KMS-11 (cell line): ENCODE data around the gene ASB18.

Experiments
- H2AFZ ChIP-seq: fragments of 200-600 bp; sonication (generic); 2 replicates; pipeline ENCODE4 v1.6.1; 2016; ENCODE audit warnings: antibody characterized with exemption, mixed run types, low read depth
- H3K27ac ChIP-seq: fragments of 200-600 bp; sonication (generic); 2 replicates; pipeline ENCODE4 v1.6.1; 2016; ENCODE audit warnings: mild to moderate bottlenecking, mixed run types
- H3K27me3 ChIP-seq: fragments of 200-600 bp; sonication (generic); 2 replicates; pipeline ENCODE4 v1.6.1; 2017; ENCODE audit warnings: mild to moderate bottlenecking, low read depth, mixed run types, moderate library complexity; ENCODE audit not compliant: insufficient read depth
- H3K36me3 ChIP-seq: fragments of 200-600 bp; sonication (generic); 2 replicates; pipeline ENCODE4 v1.6.1; 2017; ENCODE audit warnings: mild to moderate bottlenecking, mixed run types; ENCODE audit not compliant: insufficient read depth
- H3K4me1 ChIP-seq: fragments of 200-600 bp; sonication (generic); 2 replicates; pipeline ENCODE4 v1.6.1; 2016; ENCODE audit warnings: mild to moderate bottlenecking, low read depth, mixed run types; ENCODE audit not compliant: poor library complexity, severe bottlenecking
- H3K4me2 ChIP-seq: fragments of 200-600 bp; sonication (generic); 2 replicates; pipeline ENCODE4 v1.7.0; 2016; ENCODE audit warnings: mild to moderate bottlenecking, mixed run types
- H3K4me3 ChIP-seq: fragments of 200-600 bp; sonication (generic); IDR thresholded peaks from 2 replicates; pipeline ENCODE4 v1.6.1; 2017; ENCODE audit warnings: low read depth, low read length, mixed read lengths; ENCODE audit not compliant: insufficient read depth
- H3K79me2 ChIP-seq: fragments of 200-600 bp; sonication (generic); 2 replicates; pipeline ENCODE4 v1.6.1; 2016; ENCODE audit warnings: low read depth, mixed run types; ENCODE audit not compliant: insufficient read depth
- H3K9ac ChIP-seq: fragments of 200-600 bp; sonication (generic); 2 replicates; pipeline ENCODE4 v1.6.1; 2016; ENCODE audit warnings: mild to moderate bottlenecking, mixed run types
- H4K20me1 ChIP-seq: fragments of 200-600 bp; sonication (generic); 2 replicates; pipeline ENCODE4 v1.6.1; 2016; ENCODE audit warnings: mild to moderate bottlenecking, mixed run types; ENCODE audit not compliant: insufficient read depth
- CTCF ChIP-seq: fragments of 200-600 bp; sonication (generic); conservative IDR thresholded peaks from 2 replicates; pipeline ENCODE4 v1.6.1; 2017; ENCODE audit warnings: low read depth, mild to moderate bottlenecking, antibody characterized with exemption, low read length, moderate library complexity, mixed read lengths

Gene ASB18

GRCh38 chr2:236259371-236259770, 4.8 kb downstream of the ASB18 start:
- H3K27me3 ChIP-seq = no peaks in the 10 kb centered on the region
- H3K4me2 ChIP-seq = no peak overlapping the region
- H3K4me1 ChIP-seq = no peaks in the 10 kb centered on the region
- TF ChIP-seq CTCF = no peak
- H3K36me3 ChIP-seq = no peaks in the 10 kb centered on the region
- no peak overlapping the region for H3K4me3 ChIP-seq
- no peak overlapping the region for H2AFZ ChIP-seq
- H3K27ac ChIP-seq = no peak overlapping the region
- H3K9ac ChIP-seq = no peak overlapping the region
- H3K79me2 ChIP-seq = no peaks in the 10 kb centered on the region
- H4K20me1 ChIP-seq = no peaks in the 10 kb centered on the region

DNA sequence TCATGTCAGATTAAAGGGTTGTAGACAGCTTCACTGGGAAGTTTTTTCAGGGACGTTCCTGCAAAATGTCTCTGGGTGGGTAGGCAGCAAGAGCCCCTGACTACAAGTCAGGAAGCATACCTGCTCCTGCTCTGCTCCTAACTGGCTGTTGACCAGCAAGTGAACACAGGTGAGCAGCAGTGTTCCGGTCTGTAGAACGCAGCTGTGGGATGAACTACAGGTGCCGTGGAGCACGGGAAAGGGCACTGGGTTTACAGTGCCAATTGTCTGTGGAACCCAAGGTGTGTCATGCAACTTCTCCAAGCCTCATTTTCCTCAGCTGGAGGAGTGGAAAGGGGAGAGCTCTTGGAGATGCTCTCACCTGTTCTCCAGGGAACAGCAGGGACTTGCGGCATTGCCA, 6.6 kb downstream of the ASB18 start:
- Histone ChIP-seq H3K4me1 (no peaks in the 10 kb centered on the region), H3K36me3 (no peaks in the 10 kb centered on the region), H3K4me2 (no peak overlapping the region), H3K27ac (no peak overlapping the region), H4K20me1 (no peaks in the 10 kb centered on the region), H3K9ac (no peak overlapping the region), H3K79me2 (no peaks in the 10 kb centered on the region), H3K27me3 (no peaks in the 10 kb centered on the region), H2AFZ (no peak overlapping the region), H3K4me3 (no peak overlapping the region)
- no peak for TF ChIP-seq CTCF

DNA sequence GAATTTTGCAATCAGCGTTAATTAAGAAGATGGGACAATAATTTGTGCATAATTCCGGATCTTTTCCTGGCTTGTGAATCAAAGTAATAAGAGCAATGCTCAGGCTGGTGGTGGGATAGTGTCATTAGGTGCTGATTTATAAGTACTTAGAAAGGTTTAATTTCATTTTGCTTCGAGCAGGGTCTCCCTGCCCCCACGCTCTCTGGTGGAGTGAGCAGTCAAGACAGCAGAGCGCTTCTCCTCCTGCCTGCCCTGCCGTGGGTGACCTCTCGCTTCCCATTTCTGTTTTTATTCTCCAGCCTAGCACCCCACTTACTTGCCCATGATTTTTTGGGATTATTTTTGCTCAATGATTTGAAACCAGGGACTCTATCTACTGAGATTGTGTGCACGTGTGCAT, 7.1 kb downstream of the ASB18 start:
- H3K79me2 ChIP-seq = no peaks in the 10 kb centered on the region
- no peak overlapping the region for H3K27ac ChIP-seq
- H3K9ac ChIP-seq = no peak overlapping the region
- no peaks in the 10 kb centered on the region for H3K27me3 ChIP-seq
- H3K36me3 ChIP-seq = no peaks in the 10 kb centered on the region
- no peak for TF ChIP-seq CTCF
- H3K4me1 ChIP-seq = no peaks in the 10 kb centered on the region
- H3K4me3 ChIP-seq = no peak overlapping the region
- H3K4me2 ChIP-seq = no peak overlapping the region
- H2AFZ ChIP-seq = no peak overlapping the region
- no peaks in the 10 kb centered on the region for H4K20me1 ChIP-seq

GRCh38 chr2:236256366-236256985, 7.7 kb downstream of the ASB18 start:
- Histone ChIP-seq H2AFZ (no peak overlapping the region), H4K20me1 (no peaks in the 10 kb centered on the region), H3K27ac (no peak overlapping the region), H3K4me3 (no peak overlapping the region), H3K4me2 (no peak overlapping the region), H3K9ac (no peak overlapping the region), H3K79me2 (no peaks in the 10 kb centered on the region), H3K4me1 (no peaks in the 10 kb centered on the region), H3K36me3 (no peaks in the 10 kb centered on the region), H3K27me3 (no peaks in the 10 kb centered on the region)
- no peak for TF ChIP-seq CTCF
